ENCODE measurements around the gene SGCD. TPM values are rescaled to one million over a fixed set of nuclear protein-coding genes. Genes with fewer than 3 reads are reported as not detected.

Gene SGCD
- total RNA-seq, 1 experiment from 2014 or later = 0.30 TPM

GRCh38 chr5:156755421-156756087, 428.6 kb downstream of the SGCD start:
- DNase-seq (ENCODE audit: extremely low read depth, low read depth) = no peak

GRCh38 chr5:156758011-156758791, 431.2 kb downstream of the SGCD start:
- no peak for DNase-seq (ENCODE audit: extremely low read depth, low read depth)

GRCh38 chr5:156759156-156759555, 432.2 kb downstream of the SGCD start:
- DNase-seq (ENCODE audit: extremely low read depth, low read depth) = no peak

GRCh38 chr5:156762771-156763170, 435.8 kb downstream of the SGCD start:
- DNase-seq (ENCODE audit: extremely low read depth, low read depth) = no peak

GRCh38 chr5:156764176-156764971, 437.4 kb downstream of the SGCD start:
- no peak for DNase-seq (ENCODE audit: extremely low read depth, low read depth)

- DNase-seq (ENCODE audit: extremely low read depth, low read depth) = no peak
These were observed 447.3 kb downstream of the SGCD start for GRCh38 chr5:156774273-156774672.

- no peak for DNase-seq (ENCODE audit: extremely low read depth, low read depth)
These were observed 451.3 kb downstream of the SGCD start for GRCh38 chr5:156778139-156778706.

- DNase-seq (ENCODE audit: extremely low read depth, low read depth) = no peak
These were observed 451.8 kb downstream of the SGCD start for GRCh38 chr5:156778752-156779151.

GRCh38 chr5:156779436-156779835, 452.5 kb downstream of the SGCD start:
- DNase-seq (ENCODE audit: extremely low read depth, low read depth) = no peak

- no peak for DNase-seq (ENCODE audit: extremely low read depth, low read depth)
These were observed 456.1 kb downstream of the SGCD start for GRCh38 chr5:156783092-156783491.

- DNase-seq (ENCODE audit: extremely low read depth, low read depth) = no peak
These were observed 467.7 kb downstream of the SGCD start for GRCh38 chr5:156794687-156795086.

GRCh38 chr5:156798201-156798600, 471.2 kb downstream of the SGCD start:
- no peak for DNase-seq (ENCODE audit: extremely low read depth, low read depth)

- no peak for DNase-seq (ENCODE audit: extremely low read depth, low read depth)
These were observed 472.2 kb downstream of the SGCD start for GRCh38 chr5:156799171-156799570.

GRCh38 chr5:156800929-156801328, 474.0 kb downstream of the SGCD start:
- DNase-seq (ENCODE audit: extremely low read depth, low read depth) = no peak

- DNase-seq (ENCODE audit: extremely low read depth, low read depth) = no peak
These were observed 475.5 kb downstream of the SGCD start for GRCh38 chr5:156802501-156802900.

GRCh38 chr5:156803404-156803803, 476.4 kb downstream of the SGCD start:
- no peak for DNase-seq (ENCODE audit: extremely low read depth, low read depth)

GRCh38 chr5:156812959-156813358, 486.0 kb downstream of the SGCD start:
- DNase-seq (ENCODE audit: extremely low read depth, low read depth) = no peak

GRCh38 chr5:156815988-156816599, 489.1 kb downstream of the SGCD start:
- DNase-seq (ENCODE audit: extremely low read depth, low read depth) = peak; percentile 3

All from NCI-H460 (cell line).